GM12873 (cell line): ENCODE data around the gene HMGA1.

Experiments
- TF ChIP-seq, protein P1 (sequence below): IDR thresholded peaks from 2 replicates; pipeline ENCODE4 v1.5.1; 2012; ENCODE audit warnings: low read depth, mild to moderate bottlenecking, moderate library complexity, low read length, control low read depth; ENCODE audit not compliant: insufficient read depth; ENCODE audit errors: missing control alignments

Gene HMGA1

DNA sequence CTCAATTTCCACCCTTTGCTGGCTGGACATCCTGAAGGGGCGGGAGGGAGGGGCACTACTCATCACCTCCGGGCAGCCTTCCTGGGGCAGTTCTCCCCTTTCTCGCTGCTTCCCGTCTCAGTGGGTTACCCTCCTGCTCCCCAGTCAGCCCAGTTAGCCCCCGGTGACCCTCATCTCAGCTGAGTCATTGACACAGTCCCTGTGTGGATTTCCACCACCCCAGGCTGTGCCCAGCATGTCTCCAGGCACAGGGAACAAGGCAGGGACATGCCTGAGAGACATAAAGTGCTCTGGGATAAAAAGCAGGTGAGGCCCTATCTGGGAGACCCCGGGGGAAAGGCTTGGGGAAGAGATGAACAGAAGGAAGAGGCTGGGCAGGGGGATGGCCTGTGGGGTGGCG lies 29.9 kb upstream of the HMGA1 start:
- TF ChIP-seq, protein P1, sequence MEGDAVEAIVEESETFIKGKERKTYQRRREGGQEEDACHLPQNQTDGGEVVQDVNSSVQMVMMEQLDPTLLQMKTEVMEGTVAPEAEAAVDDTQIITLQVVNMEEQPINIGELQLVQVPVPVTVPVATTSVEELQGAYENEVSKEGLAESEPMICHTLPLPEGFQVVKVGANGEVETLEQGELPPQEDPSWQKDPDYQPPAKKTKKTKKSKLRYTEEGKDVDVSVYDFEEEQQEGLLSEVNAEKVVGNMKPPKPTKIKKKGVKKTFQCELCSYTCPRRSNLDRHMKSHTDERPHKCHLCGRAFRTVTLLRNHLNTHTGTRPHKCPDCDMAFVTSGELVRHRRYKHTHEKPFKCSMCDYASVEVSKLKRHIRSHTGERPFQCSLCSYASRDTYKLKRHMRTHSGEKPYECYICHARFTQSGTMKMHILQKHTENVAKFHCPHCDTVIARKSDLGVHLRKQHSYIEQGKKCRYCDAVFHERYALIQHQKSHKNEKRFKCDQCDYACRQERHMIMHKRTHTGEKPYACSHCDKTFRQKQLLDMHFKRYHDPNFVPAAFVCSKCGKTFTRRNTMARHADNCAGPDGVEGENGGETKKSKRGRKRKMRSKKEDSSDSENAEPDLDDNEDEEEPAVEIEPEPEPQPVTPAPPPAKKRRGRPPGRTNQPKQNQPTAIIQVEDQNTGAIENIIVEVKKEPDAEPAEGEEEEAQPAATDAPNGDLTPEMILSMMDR = no peak

DNA sequence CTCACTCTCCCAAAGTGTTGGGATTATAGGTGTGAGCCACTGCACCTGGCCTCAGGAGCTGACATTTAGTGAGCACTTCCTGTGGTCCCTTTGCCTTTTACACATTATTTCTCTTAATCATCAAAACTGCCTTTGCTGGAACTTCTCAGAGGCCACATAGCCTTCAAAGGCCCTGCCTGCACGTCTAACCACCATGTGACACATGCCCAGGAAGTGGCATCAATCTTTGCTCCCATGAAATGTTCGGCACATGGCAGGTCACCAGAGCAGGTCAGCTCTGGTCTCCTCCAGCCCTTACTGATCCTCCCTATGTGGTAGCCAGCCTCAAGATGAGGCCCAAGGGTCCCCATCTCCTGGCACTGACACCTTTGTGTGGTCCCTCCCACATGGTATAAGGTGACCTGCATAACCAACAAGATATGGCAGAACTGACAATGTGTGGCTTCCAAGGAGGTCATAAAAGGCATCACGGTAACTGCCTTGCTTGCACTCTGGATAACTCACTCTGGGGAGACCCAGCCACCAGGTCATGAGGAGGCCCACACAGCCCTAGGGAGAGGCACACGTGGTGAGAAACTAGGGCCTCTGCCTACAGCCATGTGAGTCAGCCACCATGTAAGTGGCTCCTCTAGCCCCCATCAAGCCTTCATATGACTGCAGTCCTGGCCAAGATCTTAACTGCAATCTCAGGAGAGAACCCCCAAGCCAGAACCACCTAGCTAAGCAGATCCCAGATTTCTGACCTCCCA lies 28.8 kb upstream of the HMGA1 start:
- TF ChIP-seq, protein P1 = no peak

DNA sequence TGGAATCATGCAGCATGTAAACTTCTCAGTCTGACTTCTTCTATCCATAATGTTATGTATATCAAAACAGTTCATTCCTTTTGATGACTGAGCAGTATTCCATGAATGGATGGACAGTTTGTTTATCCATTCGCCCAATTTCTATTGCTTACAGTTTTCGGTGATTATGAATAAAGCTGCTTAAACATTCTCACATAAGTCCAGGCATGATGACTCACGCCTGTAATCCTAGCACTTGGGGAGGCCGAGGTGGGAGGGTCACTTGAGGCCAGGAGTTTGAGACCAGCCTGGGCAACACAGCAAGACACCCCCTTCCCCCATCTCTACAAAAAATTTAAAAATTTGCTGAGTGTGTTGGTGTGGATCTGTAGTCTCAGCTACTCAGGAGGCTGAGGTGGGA lies 22.9 kb upstream of the HMGA1 start:
- TF ChIP-seq, protein P1 = no peak

DNA sequence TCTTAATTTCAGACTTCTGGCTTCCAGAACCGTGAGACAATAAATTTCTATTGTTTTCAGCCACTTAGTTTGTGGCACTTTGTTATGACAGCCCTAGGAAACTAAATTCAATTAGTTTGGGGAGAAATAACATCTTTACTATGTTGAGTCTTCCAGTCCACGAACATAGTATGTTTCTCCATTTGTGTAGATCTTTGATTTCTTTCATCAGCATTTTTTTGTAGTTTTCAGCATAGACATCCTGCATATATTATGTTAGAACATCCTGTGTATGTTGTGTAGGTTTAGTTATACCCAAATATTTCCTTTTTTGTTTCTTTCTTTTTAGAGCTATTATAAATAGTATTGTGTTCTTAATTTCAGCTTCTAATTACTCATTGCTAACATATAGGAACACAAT lies 18.0 kb upstream of the HMGA1 start:
- TF ChIP-seq, protein P1 = no peak

DNA sequence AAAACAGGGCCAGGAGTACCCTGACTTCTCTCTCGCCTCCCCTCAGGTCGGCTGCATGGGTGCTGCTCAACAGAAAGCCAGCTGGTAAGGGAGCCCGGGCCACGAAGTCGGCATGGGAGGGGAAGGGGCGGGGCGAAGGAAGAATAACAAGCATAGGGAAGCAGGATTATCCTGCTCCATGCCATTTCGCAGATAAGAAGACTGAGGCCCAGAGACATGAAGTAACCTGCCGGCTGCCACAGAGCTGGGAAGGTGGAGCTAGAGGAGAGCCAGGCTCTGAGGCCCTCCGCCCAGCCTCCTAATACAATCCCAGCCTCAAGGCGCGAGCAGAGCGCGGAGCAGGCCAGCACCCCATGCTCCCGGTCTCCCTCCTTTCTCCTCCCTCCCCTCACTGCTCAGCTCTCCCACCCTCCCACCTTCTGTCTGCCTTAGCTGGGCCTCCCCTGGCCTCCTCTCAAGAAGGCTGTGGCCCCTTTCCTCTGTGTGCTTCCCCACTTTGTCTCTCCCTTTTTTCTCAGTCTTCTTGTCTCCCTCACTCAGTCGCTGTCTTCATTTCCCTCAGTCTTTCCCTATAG lies 13.2 kb upstream of the HMGA1 start:
- TF ChIP-seq, protein P1 = no peak

DNA sequence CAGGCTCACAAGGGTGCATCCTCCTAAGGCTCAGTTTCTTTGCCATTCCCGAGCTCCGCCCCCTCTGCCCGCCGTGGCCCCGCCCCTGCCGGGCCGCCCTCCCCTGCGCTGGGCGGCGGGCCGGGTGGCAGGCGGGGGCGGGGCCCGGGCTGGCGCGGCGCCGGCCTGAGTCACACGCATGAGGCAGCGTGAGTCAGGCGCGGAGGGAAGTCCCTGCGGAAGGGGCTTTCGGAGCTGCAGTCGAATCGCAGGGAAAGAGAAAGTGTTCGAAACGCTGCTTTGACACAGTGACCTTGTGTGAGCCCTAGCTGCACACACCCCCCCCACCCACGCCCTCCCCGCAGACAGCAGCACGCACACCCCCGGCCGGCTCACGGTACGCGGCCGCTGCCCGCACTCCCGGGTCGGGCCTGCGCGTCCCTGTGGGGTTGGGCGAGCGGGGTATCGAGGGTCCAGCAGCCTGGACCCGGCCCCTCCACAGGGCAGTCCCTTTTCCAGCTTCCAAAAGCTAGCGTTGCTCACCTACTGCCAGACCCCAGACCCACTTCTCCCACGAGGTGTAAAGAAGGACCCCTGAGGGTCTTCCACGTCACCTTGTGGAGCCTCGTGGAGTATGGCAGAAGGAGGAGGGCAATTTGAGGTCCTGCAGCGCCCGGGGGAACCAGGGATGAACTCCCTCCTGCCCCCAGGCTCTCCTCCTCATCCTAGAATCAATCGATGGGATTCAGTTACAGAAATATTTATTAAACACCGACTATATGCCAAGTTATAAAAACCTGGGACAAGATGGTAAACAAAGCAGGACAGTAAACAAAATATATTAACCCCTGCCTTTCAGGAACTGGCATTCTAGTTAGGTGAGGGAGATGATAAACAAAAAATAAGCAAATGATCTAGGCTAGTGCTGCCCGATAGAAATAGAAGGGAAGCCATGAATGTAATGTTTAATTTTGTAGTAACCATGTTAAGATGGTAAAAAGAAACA lies 12.4 kb upstream of the HMGA1 start:
- TF ChIP-seq, protein P1 = no peak

DNA sequence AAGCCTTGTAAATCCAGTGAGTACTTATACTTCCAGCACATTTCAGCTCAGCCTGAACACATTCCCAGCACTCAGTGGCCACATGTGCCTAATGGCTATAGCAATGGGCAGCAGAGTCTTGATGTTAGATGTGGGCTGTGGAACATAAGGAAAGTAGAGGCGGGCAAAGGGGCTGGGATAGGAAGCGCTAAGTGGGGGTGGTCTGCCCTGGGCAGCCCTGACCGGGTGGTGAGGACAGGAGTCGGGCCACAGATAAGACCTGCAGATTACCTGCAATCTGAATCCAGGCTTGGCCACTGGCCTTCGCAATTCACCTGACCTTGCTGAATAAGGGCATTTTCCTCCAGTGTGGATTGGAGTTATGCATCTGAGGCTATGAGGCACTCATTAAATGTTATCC lies 11.1 kb upstream of the HMGA1 start:
- TF ChIP-seq, protein P1 = no peak
